Activated naive CD4-positive, alpha-beta T cell treated with Interleukin-2 at 50 U/mL for 16 hours (primary cell): ENCODE results near the gene PPM1N.
A peak's percentile ranks its signal among the peaks of the same experiment; 100 is the strongest.

Experiments
- DNase-seq: peaks from one replicate; pipeline ENCODE4 v3.0.0-alpha.2; 2020

Gene PPM1N

DNA sequence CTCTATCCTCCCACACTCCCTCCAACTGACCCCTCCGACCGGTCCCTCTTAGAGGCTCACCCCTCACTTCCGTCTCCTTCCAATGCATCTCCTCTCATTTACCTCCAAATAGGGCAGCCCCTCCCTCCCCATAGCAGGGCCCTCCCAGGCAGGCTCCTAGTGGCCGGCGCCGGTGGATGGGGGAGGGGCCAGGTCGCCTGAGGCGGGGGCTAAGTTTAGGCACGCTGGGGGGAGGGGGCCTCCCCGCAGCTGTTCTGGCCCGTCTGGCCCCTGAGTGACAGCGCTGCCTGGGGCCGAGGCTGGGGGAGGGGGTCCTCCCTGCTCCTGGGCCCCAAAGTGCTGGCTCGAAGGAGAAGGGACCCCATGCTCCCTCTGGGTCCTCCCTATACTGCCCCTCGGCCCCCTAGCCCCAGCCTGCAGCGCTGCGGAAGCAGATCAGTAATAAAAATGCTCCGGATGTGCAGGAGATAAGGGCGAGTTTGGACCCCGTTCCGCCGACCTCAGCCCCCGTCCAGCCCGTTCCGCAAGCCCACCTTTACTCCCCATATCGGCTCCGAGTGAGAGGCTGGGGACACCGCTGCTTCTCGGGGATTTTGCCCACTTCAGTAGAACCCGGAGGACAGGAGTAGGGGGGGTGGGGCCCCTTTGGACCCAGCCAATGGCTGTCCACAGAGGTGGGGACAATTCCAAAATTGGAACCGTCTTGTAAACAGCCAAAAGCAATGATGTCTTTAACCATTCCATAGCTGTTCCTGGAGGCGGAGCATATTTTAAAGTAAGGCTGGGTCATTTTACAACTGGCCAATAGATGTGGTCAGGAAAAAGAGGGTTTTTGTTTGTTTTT, 5.4 kb upstream of the PPM1N start:
- DNase-seq, result no peak

DNA sequence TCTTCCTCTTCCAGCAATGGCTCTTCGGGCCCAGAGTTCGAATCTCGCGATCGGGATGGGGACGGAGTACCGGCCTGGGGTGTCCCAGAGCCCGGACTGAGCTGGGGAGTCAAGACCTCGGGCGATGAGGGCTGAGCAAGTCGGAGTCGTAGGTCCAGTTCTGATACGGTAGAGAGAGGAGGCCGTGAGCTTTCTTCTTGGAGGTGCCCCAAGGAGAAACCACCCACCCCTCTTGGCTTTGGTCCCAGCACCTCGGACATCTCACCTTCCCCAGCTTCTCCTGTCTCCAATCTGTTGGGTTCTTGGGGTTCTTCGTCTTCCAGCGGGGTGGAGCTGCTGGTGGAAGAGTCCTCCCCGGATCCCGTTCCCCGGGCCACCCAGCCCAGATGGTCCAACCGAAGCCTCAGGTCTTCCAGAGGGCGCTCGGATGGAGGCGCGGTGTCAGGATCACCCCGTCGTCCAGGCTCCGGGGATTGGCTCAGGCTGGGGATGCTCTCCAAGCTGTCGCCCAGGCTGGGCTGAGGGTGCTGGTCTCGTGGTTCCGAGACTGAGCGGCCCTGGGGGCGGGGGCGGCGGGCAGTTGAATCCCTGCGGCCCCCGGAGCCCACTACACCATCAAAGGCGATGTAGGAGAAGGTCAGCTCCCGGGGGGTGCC, 3.9 kb upstream of the PPM1N start:
- no peak for DNase-seq

DNA sequence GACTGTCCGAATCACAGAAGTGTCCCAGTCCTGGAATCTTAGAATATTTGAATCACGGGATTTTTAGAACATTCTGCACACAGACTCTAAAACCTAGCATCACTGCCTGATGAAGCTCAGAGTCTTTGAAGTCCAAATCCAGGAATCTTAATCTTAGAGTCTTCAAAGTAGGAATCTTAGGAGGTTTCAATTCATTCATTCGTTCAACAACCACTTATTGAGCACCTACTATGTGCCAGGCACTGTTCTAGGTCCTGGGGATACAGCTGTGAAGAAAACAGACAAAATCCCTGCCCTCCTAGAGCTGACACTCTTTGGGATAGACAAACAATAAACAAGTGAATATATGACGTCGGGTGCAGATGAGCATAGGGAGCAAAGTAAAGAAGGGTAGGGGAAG, 3.1 kb upstream of the PPM1N start:
- DNase-seq, result no peak

DNA sequence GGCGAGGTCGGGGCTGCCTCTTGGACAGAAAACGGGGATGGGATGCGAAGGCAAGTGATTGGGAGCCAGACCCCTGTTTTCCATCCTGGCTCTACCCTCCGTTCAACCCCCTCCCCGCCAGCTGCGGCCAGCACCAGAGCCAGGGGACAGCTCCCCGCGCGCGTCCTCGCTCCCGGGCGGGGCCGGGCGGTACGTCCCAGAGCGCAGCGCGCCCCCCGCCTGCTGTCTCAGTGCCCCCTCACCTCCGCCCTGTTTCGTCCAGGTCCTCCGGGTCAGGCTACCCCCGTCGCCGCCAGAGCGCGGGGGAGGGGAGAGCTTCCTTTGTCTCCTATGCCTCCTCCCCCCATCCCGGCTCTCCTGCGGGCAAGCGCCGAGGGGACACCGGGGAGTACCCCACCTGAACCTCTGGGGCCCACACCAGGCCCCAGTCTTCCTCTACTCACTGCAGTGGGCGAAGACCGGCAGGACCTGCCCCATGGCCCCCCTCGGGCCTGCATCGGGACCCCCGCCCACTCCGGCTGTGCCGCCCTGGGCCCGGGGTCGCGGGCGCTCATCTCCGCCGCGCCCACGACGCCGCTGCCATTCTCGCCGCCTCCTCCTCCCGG, 1.8 kb upstream of the PPM1N start:
- peak; percentile 54 for DNase-seq

DNA sequence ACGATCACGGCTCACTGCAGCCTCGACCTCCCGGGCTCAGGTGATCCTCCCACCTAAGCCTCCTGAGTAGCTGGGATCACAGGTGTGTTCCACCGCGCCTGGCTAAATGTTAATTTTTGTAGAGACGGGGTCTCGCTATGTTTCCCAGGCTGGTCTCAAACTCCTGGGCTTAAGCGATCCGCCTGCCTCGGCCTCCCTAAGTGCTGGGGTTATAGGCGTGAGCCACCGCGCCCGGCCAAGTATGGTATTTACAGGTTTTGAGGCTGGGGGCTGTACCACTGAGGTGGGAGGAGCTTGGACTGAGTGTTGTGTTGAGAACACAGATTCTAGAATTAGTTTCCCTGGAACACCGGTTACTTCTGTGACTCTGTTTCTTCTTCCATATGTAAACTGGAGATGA, 452 bp upstream of the PPM1N start:
- DNase-seq, result no peak

DNA sequence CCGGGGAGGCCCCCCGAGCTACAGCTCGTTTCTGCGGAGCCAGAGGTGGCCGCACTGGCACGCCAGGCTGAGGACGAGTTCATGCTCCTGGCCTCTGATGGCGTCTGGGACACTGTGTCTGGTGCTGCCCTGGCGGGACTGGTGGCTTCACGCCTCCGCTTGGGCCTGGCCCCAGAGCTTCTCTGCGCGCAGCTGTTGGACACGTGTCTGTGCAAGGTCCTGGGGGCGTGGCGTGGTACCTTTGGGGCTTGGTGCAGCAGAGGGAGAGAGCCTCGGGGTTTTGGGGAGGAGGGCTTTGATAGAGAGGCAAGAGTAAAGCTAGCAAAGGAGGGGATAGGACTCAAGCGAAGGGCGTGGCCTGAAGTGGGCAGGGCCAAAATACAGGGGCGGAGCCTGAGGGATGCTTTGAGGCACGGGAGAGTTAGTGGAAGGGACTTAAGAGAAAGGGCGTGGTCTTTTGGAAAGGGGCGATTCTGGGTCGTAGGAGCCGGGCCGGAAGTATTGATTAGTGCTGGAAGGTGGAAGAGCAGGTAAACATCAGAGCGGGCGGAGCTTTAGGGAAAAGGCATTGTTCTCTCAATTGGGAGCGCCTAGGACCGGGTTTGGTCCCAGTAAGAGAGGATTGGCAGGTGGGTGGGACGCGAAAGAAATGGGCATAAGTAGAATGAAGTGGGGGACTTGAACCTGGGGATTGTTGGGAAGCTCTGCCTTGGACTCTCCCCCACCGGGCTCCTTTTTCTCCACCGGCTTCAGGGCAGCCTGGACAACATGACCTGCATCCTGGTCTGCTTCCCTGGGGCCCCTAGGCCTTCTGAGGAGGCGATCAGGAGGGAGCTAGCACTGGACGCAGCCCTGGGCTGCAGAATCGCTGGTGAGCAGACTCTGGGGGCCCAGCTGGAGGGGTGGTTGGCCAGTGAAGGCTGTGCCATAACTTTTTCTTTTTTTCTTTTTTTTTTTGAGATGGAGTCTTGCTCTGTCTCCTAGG, 1.2 kb downstream of the PPM1N start:
- DNase-seq, result peak; percentile 70

DNA sequence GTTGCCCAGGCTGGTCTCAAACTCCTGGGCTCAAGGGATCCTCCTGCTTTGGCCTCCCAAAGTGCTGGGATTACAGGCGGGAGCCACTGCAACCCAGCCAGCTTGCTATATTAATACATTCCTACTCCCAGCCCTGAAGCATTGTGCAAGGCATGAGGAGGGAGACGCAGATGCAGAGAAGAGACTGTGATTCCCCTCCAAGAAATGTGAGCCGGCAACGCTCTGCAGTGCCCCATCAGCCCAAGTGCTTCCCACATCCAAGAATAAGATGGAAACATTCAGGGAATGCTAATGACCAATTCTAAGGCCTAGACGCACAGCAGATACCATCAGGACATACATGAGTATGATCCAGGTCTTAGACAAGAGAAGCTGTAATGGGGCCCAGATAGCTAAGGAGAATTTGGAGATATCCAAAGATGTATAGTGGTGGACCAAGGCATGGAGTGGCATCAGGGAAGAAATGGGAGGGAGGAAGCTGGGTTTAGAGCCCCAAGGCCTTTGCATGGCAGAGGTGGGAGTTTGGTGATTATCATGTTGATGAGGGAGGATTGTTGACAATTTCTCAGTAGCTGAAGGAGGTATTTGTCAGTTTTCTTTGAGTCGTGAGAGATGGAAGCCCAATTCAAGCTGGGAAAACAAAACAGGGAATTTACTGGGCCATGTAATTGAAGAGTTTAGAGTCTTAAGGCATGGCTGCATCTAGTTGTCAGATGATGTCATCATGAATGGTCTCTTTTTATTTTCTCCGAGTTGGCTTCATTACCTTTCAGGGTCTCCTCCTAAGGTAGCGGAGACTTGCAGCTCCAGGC, 2.9 kb downstream of the PPM1N start:
- DNase-seq, result no peak

DNA sequence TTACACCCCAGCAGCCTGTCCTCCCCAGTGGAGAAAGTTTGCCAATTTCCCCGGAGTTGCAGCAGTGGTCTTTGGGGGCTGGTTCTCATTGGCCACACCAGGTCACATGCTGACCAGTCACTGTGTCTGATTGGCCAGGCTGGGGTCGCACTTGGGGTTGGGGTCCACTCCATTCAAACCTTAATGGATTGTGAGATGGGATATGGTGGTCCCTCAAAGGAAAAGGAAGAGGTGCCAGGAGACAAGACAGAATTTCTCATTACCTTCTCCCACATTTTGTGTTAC, 3.4 kb downstream of the PPM1N start:
- no peak for DNase-seq

DNA sequence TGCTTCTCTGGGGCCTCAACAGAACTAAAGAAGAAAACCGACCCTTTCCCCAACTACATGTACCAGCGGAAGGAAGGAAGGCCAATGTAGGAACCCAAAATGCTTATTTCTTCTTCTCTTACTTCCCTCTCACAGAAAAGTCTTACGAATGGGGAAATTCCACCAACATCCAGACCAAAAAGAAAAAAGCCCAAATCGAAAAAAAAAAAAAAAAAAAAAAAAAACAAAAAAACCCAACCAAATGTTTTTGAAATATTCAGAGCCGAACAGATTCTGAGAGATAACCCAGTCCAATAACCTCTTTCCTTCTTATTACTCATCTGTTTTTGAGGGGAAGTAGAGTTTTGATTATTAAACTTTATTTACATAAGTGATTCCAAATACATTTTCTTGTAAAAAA, 3.9 kb downstream of the PPM1N start:
- no peak for DNase-seq

DNA sequence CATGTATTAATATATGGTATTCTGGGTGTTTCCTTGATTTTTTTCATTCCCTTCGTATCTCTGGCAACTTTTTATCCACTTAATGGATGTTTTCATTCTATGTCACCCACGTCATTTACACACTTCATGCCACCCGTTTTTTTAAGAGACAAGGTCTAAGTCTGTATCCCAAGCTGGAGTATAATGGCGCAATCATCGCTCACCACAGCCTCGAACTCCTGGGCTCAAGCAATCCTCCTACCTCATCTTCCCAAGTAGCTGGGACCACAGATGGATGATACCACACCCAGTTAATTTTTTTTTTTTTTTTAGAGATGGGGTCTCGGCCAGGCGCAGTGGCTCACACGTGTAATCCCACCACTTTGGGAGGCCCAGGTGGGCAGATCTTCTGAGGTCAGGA, 5.7 kb downstream of the PPM1N start:
- DNase-seq, result no peak

DNA sequence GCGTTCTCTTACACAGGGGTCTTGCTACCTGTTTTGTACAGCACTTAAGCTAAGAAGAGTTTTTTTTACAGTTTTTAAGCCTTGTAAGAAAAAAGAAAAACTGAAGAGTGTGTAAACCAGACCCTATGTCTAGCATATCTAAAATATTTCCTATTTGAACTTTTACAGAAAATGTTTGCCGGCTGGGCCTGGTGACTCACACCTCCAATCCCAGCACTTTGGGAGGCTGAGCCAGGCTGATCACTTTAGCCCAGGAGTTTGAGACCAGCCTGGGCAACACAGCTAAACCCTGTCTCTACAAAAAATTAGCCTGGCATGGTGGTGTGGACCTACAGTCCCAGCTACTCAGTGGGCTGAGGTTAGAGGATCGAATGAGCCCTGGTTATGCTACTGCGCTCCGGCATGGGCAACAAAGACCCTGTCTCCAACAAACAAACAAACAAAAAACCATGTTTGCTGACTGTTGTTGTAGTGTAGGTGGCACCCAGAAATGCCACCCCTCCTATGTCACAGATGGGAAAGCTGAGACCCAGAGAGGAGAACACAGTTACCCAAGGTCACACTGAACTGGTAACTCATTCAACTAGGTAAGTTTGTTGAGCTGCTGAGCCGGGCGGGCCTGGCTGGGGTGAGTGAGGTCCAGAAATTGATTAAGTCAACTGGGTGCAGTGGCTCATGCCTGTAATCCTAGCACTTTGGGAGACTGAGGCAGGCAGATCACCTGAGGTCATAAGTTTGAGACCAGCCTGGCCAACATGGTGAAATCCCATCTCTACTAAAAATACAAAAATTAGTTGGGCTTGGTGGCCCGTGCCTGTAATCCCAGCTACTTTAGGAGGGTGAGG, 7.1 kb downstream of the PPM1N start:
- DNase-seq, result no peak

DNA sequence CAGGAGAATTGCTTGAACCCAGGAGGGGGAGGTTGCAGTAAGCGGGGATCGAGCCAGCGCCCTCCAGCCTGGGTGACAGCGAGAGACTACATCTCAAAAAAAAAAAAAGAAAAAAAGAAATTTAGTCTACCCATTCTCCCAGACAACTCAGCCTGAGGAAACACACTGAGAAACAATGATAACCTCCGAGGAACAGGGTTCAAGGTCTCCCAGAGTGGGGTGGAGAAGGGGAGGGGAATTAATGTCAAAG, 7.7 kb downstream of the PPM1N start:
- DNase-seq, result no peak

DNA sequence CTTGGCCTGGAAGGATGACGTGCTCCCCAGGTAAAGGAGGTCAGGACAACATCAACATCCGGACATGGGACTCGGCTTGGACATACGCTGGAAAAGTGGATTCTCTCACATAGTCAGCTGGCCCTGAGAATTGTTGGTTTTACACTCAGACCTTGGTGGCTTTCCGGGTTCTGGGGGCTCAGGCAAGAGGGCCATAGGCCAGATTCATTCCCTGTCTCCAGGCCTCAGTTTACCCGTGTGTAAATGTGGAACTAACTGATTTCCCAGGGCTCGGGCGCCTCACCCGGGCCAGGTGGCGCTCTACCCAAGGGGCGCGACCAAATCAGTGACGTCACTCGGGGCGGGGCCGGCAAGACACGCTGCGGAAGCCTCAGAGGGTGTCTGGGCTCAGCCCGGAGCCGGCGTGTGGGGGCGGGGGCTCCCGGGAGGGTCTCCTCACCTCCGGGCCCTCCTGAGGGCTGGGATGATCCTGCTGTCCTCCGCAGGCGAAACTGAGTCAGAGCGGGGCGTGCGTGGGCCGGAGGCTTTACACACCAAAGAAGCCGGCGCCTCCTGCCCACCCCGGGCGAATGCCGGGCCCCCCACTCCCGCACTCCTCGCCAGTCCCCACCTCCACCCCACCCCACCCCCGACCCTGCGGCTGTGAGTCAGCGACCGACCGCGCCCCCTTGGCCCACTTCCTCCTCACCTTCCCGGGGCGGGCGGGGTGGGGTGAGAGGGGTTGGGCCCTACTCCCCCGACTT, 8.2 kb downstream of the PPM1N start:
- peak; percentile 99 for DNase-seq

DNA sequence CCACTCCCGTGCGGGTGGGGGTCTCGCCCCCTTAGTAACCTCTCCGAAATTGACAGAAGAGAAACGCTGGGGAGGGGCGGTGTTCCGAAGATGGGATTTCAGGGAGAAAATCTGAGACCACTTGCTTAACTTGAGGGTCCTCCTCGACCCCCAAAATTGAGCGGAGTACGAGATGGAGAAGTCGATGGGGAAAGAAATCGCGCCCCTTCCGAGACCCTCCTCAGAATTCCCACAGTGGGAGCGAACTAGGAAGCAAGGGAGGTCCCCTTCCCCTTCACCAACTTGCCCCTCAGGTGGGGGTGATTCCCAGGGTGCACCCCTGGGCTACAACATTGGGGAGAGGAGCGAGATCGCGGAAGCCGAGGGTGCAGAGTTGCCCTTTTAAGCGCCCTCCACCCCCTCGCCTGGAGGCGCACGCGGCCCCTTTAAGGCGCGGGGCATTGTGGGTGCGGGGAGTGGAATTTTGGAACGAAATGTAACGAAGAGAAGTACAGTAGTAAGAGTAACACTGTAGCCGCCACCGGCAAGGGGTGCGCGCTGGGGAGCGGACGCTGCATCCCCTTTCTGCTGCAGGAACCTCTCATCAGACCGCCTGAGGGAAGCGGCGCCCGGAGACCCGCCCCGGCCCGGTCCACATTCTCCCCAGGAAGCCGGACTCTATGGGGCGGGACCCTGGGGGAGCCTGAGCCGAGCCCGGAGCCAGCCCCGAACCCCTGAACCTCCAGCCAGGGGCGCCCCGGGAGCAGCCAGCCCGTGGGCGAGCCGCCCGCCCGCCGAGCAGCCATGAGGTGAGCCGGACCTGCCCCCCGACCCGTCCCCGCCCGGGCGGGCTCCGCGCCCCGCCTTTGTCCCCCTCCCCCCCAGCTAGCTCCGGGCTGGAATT, 9.0 kb downstream of the PPM1N start, which contains the start of gene VASP:
Gene VASP (plus strand): TSS at position 491 of the 883 bp plus-strand sequence. CDS start 293 bp downstream, at position 784.
- DNase-seq, result peak; percentile 94

DNA sequence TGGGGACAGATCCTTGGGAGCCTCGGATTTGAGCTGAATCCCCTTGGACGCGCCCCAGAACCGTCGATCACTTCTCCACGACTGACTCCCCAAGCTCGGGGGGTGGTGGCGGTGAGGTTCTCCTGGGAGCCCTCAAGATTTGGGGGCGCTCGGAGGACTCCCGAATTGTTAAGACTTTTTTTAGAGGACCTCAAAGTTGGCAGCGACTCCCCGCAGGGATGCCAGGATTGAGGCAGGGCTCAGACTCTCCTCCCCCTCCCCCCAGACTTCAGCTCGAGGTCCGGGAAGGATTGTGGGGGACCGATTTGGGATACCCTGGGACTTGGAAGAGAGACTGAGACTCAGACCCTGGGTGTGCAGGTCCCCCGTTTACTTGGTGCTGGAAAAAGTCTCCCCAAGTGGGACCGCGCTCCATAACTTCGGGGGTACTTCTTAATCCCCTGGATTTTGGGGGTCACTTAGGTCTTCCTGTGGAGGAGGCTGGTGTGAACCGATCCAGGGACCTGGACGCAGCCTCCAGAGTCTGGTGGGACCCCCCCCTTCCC, 9.7 kb downstream of the PPM1N start:
- DNase-seq, result no peak

DNA sequence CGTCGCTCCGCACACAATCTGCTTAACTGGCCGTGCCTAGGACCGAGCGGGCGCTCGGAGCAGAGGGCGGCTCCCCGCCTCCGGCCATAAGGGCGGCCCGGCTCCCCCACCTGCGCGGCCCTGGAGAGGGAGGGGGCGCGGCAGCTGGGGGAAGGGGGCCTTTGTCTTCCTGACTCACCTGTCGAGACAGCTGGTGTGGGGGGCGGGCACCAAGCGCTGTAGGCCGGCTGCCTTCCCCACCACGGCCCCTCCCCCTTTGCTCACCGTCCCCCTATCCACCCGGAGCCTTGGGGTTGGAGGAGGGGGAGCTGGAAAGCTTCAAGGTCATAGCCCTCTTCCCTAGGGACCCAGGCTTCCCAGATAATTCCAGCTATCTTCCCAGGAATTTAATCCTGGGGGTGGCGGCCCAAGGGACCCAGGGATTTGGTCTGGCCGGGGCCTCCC, 10.2 kb downstream of the PPM1N start:
- peak; percentile 51 for DNase-seq

DNA sequence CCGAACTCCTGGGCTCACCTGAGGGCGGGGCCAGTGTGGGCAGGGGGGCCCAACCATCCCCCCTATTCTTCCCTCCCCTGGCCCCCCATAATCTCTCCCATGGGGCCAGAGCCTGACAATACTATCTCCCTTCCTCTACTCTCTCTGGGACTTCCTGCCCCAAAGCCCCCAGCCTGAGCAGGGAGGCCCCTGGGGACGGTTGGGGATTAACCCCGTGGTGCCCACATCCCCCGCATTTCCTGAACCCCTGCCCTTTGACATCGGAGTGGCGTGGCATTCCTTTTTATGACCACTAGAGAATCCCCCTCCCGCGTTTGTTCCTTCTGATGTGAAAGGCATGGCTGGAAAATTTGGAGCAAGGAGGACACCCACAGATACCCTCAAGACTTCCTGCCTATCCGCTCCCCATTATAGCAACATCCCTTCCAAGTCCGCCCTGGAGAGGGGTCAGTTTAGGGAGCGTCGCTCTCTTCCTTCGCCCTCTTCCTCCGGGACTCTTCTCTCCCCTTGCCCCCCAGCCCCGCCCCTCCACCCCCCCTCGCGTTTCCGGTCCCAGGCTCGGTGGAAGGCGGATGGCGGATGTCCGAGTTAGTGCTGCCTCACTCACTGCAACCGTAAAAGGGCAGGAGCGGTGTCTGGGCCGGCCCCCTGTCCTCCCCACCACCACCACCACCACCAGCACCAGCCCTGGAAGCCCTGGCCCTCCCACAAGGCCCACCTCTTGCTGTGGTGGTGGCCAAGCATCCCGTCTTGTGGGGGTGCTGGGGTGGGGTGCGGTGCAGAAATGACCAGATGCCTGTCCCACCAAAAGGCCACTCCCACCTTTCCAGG, 10.8 kb downstream of the PPM1N start:
- DNase-seq, result peak; percentile 31

DNA sequence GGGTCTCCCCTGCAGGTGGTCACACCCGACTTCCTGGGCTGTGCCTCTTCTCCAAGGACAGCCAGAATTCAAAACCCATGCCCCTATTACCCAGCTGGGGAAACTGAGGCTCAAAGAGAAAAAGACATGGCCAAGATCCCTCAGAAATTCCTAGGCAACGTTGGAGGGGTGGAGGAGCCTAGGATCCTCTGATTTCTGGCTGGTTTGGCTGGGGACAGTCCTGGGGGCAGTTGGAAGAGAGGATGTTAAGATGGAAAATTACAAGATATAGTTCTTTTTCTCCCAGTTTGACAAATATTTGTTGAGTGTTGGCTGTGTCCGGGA, 11.4 kb downstream of the PPM1N start:
- no peak for DNase-seq
